Eye (tissue), 1 donor: ENCODE results near the gene PGBD2.
"Not testable (repeated sequence)": the region's sequence is repeated elsewhere in the genome, so short reads cannot be mapped to it uniquely, and the experiment has no call there.

Source experiments
- DNase-seq: peaks from one replicate; pipeline ENCODE4 v3.0.0-alpha.2; 2015

The PGBD2 gene

DNA sequence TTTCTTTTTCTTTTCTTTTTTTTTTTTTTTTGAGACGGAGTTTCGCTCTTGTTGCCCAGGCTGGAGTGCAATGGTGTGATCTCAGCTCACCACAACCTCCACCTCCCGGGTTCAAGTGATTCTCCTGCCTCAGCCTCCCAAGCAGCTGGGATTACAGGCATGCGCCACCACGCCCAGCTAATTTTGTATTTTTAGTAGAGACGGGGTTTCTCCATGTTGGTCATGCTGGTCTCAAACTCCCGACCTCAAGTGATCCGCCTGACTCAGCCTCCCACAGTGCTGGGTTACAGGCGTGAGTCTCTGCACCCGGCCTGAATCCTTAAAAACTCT lies 16.2 kb upstream of the PGBD2 start:
- DNase-seq: not testable (repeated sequence)

DNA sequence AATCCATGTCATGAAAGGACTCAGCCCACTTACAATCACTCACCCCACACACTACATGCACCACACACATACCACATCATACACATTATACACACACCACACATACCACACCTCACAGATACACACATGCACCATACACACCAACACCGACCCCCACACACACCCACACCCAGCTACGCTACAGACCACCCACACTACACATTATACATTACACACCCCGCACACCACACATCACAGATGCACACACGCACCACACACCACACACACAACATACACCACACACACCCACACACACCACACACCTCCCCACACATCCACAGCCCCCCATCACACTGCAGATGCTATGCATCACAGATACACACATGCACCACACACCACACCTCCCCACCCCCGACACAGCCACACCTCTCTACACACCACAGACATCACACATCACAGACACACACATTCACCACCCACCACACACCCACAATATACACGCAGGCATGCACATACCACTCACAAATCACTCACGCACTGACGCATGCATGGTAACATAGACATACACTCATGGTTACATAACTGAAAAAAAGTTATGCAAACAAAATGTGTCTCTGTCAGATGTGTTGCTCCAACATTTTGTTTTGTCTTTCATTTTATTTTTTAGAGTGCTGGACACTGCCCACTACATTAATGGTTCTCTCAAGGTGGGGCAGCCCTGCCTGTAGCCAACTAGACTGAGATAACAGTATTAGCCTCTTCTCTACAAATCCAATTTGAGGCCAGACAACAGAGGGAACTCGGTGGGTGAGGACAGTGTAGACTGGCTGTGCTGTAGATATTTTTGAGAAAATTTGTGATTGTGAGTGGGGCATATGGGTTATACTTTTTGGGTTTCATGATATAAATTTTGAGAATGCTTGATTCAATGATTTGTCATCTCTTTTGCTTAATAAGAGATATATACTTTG lies 15.2 kb upstream of the PGBD2 start:
- DNase-seq: no peak

DNA sequence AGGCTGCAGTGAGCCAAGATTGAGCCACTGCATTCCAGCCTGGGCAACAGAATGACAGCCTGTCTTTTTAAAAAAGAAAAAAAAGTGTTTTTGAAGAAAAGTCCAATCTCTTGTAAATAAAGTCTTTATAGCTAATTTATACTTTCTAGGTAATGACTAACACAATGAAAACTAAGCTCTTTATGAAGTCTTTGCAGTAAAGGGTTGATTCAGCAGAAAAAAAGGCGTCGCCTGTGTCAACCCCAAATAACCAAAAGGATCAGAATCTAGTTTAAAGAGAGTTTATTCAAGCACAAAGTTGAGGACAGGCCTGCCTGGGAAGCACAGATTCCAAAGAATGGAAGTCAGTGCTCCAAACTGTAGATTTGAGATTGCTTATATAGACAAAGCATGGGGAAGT lies 14.3 kb upstream of the PGBD2 start:
- no peak for DNase-seq

DNA sequence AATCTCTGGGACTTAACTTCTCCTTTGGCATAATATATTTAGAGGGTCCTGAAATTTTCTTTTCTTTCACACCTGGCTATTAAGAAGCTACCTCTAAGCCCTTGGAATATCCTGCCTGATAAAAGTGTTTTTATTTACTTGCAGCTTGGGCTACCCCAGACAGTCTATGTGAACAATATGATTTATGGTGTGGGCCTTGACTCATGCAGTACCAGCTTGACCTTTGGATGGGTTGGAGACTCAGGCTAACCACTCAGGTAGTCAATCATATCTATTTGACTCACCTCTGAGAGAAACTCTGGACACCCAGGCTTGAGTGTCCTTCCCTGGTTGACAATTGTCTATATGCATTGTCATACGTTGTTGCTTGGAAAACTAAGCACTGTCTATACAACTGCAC lies 13.4 kb upstream of the PGBD2 start:
- no peak for DNase-seq

DNA sequence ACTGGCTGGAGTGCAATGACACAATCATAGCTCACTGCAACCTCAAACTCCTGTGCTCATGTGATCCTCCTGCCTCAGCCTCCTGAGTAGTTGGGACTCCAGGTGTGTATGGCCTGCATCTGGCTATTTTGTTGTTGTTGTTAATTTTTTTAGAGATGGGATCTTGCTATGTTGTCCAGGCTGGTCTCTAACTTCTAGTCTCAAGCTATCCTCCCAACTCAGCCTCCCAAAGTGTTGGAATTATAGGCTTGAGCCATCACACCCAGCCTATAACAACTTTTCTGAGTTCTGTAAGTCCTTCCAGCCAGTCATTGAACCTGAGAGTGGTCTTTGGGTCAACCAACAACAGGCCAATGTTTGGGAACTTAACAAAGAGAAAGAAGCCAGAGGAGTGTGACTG lies 11.2 kb upstream of the PGBD2 start:
- no peak for DNase-seq

DNA sequence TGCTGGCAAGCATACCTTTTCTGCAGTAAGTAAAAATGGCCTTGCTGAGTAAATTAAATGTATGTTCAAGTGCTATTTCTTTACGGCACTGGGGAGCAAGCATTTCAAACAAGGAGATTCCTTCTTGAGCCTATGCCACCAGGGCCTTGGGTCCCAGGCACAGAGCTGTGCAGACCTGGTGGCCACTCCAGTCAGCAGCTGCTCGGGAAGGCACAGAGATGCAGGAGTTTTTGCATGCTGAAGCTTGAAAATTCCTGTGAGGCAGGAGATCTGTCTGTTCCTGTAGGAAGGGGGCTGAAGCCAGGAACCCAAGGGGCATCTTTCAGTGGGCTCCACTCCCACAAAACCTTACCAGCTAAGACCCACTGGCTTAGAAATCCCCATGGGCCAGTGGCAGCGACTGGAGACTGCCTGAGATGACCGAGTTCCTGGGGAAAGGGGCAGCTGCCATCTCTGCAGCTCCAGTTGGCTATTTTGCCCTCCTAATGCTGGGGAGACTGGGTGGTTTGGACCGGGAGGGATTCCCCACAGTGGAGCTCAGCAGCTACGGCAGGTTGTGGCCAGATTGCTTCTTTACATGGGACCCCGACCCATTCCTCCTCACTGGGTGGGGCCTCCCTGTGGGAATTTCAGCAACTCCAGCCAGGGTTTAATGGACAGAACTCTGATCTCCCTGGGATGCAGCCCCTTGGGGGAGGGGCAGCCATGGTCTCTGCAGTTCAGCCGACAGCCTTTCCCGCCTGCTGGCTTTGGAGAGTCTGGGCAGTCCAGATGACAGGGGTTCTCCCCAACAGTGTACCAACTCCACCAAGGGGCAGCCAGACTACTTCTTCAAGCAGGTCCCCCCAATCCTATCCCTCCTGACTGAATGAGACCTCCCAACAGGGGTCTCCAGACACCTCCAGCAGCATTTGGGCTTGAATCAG lies 8.4 kb upstream of the PGBD2 start:
- DNase-seq: no peak

DNA sequence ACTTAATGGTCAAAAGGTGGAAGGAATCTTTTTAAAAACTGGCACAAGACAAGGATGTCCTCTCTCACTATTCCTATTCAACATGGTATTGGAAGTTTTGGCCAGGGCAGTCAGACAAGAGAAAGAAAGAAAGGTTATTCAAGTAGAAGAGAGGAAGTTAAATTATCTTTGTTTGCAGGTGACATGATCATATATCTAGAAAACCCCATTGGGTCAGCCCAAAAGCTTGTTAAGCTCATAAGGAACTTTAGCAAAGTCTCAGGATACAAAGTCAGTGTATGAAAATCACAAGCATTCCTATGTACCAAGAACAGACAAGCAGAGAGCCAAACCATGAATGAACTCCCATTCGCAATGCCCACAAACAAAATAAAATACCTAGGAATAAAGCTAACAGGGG lies 5.4 kb upstream of the PGBD2 start:
- DNase-seq: no peak

DNA sequence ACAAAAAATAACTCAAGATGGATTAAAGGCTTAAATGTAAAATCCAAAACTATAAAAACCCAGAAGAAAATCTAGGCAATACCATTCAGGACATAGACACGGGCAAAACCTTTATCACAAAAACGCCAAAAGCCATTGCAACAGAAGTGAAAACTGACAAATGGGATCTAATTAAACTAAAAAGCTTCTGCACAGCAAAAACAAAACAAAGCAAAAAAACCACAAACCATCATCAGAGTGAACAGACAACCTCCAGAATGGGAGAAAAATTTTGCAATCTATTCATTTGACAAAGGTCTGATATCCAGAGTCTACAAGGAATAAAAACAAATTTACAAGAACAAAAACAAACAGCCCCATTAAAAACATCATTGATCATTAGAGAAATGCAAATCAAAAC lies 4.5 kb upstream of the PGBD2 start:
- no peak for DNase-seq

DNA sequence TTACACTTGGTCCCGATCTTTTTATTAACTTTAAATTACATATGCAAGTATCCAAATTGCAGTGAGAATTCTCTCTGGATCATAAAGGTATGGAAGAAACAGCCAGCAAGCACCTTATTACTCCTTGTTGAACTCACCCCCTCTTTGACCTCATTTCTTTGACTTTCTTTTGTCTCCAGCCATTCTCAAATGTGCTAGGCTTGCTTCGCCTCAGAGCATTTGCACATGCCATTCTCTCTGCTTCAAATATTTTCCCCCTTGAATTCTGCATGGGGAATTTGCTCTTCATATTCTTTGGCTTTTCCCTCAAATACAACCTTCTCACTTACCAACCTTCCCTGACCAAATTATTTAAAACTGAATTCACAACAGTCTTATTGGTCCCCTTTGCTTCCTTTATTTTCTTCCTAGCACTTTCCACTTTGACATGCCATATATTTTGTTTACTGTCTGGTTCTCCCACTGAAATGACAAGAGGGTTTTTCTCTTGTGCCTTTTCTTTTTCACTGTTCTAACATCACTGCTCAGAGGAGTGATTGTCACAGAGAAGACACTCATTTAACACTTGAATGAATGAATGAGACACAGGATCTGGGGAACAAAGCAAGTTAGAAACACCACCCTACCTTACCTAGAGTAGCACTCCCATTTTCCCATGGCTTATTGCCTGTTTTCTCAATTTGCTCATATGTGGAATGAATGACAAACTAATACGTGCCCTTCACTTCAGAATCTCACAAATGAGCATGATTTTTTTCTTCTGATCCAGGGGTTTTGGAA lies 1.4 kb upstream of the PGBD2 start:
- no peak for DNase-seq

DNA sequence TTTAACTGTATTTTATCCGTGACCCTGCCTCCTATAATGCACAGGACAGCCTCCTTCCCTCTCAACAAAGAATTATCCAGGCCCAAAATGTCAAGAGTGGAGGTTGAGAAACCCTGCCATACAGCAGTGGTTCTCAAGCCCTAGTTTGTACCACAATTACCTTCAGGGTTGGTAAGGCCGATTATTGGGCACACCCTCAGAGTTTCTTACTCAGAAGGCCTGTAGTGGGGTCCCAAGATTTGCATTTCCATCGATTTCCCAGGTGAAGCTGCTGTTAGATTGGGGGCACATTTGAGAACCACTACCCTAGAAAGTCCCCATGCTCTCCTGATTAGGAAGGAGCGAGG lies 400 bp upstream of the PGBD2 start:
- no peak for DNase-seq

DNA sequence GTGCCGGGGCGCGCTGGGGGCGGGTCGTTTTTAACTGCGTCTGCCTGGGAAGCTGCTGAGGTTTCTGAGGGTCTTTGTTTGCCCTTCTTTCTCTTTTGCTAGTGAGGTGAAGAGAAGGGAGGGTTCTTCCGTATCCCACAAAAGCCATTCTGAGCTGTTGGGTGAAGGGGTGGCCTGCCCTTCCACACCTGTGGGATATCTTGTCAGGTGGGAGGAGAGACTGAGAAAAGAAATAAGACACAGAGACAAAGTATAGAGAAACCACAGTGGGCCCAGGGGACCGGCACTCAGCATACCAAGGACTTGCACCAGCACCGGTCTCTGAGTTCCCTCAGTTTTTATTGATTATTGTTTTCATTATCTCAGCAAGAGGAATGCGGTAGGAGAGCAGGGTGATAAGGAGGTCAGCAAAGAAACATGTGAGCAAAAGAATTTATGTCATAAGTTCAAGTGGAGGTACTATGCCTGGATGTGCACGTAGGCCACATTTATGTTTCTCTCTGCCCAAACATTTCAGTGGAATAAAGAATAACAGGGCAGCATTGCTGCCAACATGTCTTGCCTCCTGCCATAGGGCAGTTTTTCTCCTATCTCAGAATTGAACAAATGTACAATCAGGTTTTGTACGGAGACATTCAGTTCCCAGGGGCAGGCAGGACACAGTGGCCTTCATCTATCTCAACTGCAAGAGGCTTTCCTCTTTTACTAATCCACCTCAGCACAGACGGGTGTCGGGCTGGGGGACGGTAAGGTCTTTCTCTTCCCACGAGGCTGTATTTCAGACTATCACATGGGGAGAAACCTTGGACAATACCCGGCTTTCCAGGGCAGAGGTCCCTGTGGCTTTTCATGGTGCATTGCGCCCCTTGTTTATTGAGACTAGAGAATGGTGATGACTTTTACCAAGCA lies 972 bp downstream of the PGBD2 start:
- DNase-seq: peak; percentile 97

DNA sequence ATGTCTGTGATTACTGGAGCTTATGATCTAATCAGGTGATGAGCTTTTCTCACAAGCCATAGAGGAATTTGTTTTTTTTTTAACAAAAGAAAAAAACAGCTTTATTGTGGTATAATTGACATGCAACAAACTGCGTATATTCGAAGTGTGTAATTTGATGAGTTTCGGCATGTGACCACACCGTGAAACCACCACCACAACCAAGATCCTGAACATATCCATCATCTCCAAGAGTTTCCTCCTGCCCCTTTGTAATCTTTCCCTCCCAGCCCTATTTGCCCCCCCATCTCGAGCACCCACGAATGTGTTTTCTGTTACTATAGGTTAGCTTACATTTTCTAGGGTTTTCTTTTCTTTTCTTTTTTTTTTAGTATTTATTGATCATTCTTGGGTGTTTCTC lies 4.7 kb downstream of the PGBD2 start:
- no peak for DNase-seq

DNA sequence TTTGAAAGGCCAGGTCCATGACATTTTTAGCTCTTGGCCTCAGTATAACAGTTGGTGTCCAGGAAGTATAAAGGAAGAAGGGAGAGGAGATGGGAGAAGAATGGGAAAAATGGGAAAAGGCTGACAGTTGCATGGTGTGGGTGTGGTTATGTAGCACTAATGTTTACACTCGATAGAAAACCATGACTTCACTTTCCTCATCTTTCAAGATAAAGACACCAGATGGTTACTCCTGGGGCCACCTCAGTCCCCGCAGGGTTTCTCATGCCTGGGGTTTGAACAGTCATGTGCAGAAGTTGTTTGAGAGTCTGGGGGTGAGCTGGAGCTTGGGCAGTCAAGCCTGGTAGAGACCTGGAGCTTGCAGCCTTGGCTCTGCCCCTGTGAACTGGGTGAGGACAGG lies 7.9 kb downstream of the PGBD2 start:
- DNase-seq: no peak

DNA sequence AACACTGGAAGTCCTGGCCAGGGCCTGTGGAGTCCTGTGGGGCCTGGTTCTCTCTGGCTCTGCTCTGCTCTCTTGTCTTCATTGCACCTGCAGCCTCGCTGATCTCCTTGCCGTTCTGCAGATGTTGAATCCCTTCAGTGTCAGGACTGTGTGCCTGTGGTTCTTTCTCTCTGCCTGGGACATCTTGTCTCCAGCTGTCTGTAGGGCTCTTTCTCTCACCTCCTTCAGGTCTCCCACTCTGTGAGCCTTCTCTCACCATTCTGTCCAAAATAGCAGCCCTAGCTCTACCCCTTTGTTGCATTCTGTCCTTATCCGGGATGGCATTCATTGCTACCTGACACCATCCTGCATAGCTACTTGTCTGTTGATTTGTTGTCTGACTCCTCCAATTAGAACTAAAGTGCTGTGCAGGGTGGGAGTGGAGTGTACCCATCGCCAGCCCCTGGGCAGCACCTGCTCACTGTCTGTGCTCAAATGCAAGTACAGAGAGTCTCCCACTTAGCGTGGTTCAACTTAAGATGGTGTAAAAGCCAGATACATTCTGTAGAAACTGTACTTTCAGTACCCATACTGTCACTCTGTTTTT lies 8.9 kb downstream of the PGBD2 start:
- DNase-seq: no peak

DNA sequence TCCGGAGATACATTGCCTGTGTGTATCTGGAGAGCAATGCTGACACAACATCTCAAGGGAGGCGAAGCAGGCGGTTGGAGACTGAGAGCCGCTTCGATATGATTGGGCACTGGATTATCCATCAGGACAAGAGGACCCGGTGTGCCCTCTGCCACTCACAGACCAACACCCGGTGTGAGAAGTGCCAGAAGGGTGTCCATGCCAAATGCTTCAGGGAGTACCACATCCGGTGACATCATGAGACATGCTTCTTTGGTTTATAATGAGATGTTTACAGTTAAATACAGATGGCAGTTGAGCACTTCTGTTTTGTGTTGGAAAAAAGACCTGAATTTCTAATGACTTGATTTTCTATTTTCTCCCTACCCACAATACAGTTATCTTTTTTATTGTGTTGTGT lies 12.1 kb downstream of the PGBD2 start:
- DNase-seq: no peak

DNA sequence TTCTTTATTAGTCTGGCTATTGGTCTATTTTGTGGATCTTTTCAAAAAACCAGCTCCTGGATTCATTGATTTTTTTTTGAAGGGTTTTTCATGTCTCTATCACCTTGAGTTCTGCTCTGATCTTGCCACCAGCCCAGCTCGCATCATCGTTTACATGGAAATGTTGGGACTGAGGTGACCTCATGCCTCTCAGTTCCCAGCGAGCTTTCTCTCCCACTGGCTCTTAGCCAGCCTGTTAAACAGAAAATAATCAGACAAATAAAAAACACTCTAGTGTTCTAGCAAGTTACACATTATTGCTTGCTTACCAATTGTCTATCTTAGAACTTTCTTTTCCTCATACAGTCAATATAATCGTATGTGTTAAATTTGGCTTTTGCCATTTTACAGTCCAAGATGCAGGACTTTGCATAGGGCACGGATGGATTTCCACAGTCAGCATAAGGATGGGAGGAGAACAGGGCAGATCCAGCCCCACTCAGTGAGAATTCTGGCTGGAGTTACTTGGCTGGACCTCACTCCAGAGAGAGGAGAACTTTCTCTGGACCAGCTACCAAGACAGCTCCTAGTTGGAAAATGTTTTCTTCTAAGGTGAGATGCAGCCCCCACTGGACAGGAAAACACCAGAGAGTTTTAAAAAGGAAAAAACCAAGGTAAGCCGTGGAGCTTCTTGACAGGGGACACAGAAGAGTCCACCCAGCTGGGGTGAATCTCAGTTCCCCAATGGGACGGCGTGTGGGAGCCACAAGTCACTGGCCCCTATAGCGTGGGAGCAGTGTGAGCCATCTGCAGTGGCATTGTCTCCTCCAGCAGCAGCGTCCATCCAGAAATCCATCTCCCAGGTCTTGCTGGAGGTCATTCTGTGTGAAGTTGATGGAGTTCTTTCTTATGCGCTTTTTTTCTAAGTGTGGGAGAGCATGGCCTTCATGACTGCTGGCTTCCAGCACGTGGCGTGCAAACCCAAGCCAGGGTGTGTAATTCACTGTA lies 17.6 kb downstream of the PGBD2 start:
- no peak for DNase-seq

DNA sequence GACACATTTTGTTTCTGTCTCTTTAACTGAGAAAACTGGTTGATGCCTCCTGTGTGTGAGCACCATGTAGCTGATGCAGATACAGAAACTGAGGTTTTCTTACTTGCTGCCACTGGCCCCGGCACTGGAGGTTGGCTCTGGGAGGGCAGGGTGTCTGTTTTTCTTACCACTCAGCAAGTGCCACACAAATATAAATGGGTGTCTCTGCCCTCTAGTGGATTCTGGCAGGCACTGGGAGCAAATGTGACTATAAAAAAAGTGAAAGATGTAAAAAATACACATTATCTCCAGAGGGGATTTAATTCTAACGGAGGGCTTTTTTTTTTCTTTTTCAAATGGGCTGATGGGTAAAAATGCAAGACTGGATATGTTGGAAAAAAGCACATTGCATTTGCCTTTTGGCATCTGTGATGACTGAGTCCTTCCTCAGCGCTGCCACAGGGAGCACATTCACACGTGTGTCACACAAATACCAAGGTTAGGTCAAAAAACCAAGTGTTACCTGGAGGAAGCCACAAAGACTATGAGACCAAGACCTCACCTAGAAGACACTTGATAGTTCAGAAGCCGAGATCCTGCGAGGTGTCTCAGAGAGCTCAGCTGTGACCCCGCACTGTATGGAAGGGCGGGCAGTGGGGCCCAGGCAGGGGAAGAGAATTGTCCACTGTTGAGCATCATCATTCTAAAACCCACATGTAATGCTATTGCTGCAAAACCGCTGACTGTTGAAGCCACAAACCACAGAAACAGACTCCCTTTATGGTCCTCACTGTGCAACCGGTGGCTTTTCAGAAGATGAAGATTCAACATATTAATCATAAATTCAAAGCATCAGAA lies 18.9 kb downstream of the PGBD2 start:
- DNase-seq: peak; percentile 60

DNA sequence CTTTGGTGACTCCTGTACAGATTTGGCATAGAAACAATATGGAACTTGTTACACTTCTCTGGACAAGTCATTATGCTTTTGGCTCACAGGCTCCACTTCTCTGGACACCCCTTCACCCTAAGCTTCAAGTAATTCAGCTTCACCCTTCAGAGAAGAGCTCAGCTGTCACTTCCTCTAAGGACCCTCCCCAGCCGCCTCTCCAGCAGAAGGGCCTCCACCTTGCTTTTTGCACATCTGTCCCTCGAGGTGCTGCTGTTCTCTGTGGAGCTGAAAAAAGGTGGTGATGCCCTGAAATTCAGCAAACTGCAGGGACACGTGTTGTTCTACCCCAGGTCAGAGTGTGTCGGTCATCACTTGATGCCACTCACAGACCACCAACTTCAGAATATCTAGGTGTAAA lies 19.8 kb downstream of the PGBD2 start:
- DNase-seq: not testable (repeated sequence)

DNA sequence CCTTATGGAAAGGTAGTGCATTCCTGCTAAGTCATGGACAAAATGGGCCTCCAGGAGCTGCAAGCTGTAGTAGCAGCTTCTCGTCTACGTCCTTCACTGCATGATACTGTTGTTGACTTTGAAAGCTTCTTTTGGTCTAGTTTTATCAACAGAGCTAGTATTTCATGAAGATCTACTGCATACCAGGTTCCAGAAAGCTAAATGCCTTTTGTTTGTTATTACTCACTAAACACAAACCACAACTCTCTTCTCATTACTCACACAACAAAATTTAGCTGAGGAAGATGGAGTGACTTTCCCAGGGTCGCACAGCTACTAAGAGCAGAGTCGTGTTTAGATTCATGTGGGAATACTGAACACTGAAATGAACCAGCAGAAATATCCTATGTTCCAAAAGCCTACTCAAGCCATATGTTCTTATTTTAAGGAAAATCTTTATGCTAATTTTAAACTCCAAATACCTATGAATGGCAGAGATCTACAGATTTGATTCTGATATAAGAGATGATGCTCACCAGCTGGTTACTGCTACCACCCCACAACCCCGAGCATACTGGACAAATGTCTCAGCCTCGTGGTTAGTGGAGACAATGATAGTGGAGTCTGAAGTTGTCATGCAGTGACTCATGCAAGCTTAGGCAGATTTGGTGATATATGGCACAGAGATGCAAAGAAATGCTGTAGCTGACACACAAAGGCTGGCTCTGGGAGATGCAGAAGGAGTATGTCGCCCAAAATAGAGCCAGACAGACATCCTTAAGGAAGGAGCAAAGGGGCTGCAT lies 20.6 kb downstream of the PGBD2 start:
- DNase-seq: no peak
